ENCODE data around the gene FMOD.

The FMOD gene

GRCh38 chr1:203351037-203351625 lies at the start of gene FMOD:
Gene FMOD, minus strand, starts transcription at chr1:203351122. Its CDS starts 2,852 bp downstream, at chr1:203348270.
- DNase-seq, result no peak

- no peak for DNase-seq
Observed at GRCh38 chr1:203396595-203397194, 45.8 kb upstream of the FMOD start.

GRCh38 chr1:203395751-203396150 lies 44.8 kb upstream of the FMOD start:
- DNase-seq, result no peak

- DNase-seq, result no peak
Observed at GRCh38 chr1:203390298-203390697, 39.4 kb upstream of the FMOD start.

GRCh38 chr1:203388683-203389082 lies 37.8 kb upstream of the FMOD start:
- DNase-seq, result no peak

- DNase-seq, result no peak
Observed at GRCh38 chr1:203382026-203382425, 31.1 kb upstream of the FMOD start.

GRCh38 chr1:203381151-203381751 lies 30.3 kb upstream of the FMOD start:
- no peak for DNase-seq

- no peak for DNase-seq
Observed at GRCh38 chr1:203380420-203381150, 29.7 kb upstream of the FMOD start.

GRCh38 chr1:203379825-203380224 lies 28.9 kb upstream of the FMOD start:
- DNase-seq, result no peak

- no peak for DNase-seq
Observed at GRCh38 chr1:203378556-203379245, 27.8 kb upstream of the FMOD start.

- DNase-seq, result no peak
Observed at GRCh38 chr1:203373991-203374390, 23.1 kb upstream of the FMOD start.

GRCh38 chr1:203373002-203373401 lies 22.1 kb upstream of the FMOD start:
- DNase-seq, result no peak

- DNase-seq, result no peak
Observed at GRCh38 chr1:203371288-203371687, 20.4 kb upstream of the FMOD start.

- DNase-seq, result no peak
Observed at GRCh38 chr1:203369666-203370065, 18.7 kb upstream of the FMOD start.

GRCh38 chr1:203368624-203369451 lies 17.9 kb upstream of the FMOD start:
- no peak for DNase-seq

- peak in 13 of 51 donors; percentile 15 to 56 (median 38) for DNase-seq
Observed at GRCh38 chr1:203367057-203367456, 16.1 kb upstream of the FMOD start.

GRCh38 chr1:203366476-203366875 lies 15.6 kb upstream of the FMOD start:
- no peak for DNase-seq

GRCh38 chr1:203364806-203365205 lies 13.9 kb upstream of the FMOD start:
- DNase-seq, result no peak

GRCh38 chr1:203364094-203364801 lies 13.3 kb upstream of the FMOD start:
- no peak for DNase-seq

- DNase-seq, result no peak
Observed at GRCh38 chr1:203362720-203363025, 11.8 kb upstream of the FMOD start.

All from hypothalamus (tissue), 51 donors.